ENCODE results near the gene PHF11.
"Not testable (repeated sequence)": the region's sequence is repeated elsewhere in the genome, so short reads cannot be mapped to it uniquely, and the experiment has no call there.

GRCh38 chr13:49565461-49565860, 69.7 kb downstream of the PHF11 start:
- TF ChIP-seq, protein P1, sequence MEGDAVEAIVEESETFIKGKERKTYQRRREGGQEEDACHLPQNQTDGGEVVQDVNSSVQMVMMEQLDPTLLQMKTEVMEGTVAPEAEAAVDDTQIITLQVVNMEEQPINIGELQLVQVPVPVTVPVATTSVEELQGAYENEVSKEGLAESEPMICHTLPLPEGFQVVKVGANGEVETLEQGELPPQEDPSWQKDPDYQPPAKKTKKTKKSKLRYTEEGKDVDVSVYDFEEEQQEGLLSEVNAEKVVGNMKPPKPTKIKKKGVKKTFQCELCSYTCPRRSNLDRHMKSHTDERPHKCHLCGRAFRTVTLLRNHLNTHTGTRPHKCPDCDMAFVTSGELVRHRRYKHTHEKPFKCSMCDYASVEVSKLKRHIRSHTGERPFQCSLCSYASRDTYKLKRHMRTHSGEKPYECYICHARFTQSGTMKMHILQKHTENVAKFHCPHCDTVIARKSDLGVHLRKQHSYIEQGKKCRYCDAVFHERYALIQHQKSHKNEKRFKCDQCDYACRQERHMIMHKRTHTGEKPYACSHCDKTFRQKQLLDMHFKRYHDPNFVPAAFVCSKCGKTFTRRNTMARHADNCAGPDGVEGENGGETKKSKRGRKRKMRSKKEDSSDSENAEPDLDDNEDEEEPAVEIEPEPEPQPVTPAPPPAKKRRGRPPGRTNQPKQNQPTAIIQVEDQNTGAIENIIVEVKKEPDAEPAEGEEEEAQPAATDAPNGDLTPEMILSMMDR (IDR thresholded peaks at IDR 0.05), result not testable (repeated sequence)
- not testable (repeated sequence) for TF ChIP-seq POLR2A (IDR thresholded peaks at IDR 0.05)

Data from testis (tissue), 2 donors.